Neural cell (in vitro differentiated cells): ENCODE data around the gene NLN. TPM values are rescaled to one million over a fixed set of nuclear protein-coding genes. Genes with fewer than 3 reads are reported as not detected.

Source experiments
- H2AFZ ChIP-seq: fragments of 200-600, 300-800 bp; sonication (generic), shearing (Covaris generic); 2 replicates; pipeline ENCODE4 v1.6.0; 2014; ENCODE audit warnings: low read depth, mild to moderate bottlenecking, antibody characterized with exemption, low read length, moderate library complexity
- H3F3A ChIP-seq: fragments of 200-600 bp; shearing (Covaris generic); 2 replicates; pipeline ENCODE4 v1.6.1; 2016; ENCODE audit warnings: mild to moderate bottlenecking, moderate library complexity, mixed read lengths, antibody characterized with exemption, low read length; ENCODE audit not compliant: insufficient read depth, poor library complexity, severe bottlenecking
- H3K27ac ChIP-seq: fragments of 200-600, 300-800 bp; sonication (generic), shearing (Covaris generic); 2 replicates; pipeline ENCODE4 v1.5.1; 2014; ENCODE audit warnings: mild to moderate bottlenecking, low read length, moderate library complexity
- H3K27me3 ChIP-seq: fragments of 300-800, 200-600 bp; sonication (generic), shearing (Covaris generic); 2 replicates; pipeline ENCODE4 v1.6.0; 2014; ENCODE audit warnings: mild to moderate bottlenecking, low read depth, low read length, moderate library complexity; ENCODE audit not compliant: insufficient read depth
- H3K36me3 ChIP-seq: fragments of 300-800, 200-600 bp; sonication (generic), shearing (Covaris generic); 2 replicates; pipeline ENCODE4 v1.5.1; 2014; ENCODE audit warnings: mild to moderate bottlenecking, antibody characterized with exemption, low read length, moderate library complexity; ENCODE audit not compliant: insufficient read depth
- H3K4me2 ChIP-seq: fragments of 300-800, 200-600 bp; sonication (generic), shearing (Covaris generic); 2 replicates; pipeline ENCODE4 v1.6.0; 2014; ENCODE audit warnings: mild to moderate bottlenecking, low read length
- H3K4me3 ChIP-seq: fragments of 300-800, 200-600 bp; sonication (generic), shearing (Covaris generic); 2 replicates; pipeline ENCODE4 v1.5.1; 2014; ENCODE audit warnings: mild to moderate bottlenecking, low read length, moderate library complexity
- H3K79me2 ChIP-seq: fragments of 200-600 bp; shearing (Covaris generic); replicated peaks from 2 replicates; pipeline ENCODE4 v1.6.0; 2014; ENCODE audit warnings: mild to moderate bottlenecking, low read length, moderate library complexity; ENCODE audit not compliant: insufficient read depth
- H3K9ac ChIP-seq: fragments of 300-800, 200-600 bp; sonication (generic), shearing (Covaris generic); 2 replicates; pipeline ENCODE4 v1.6.1; 2016; ENCODE audit warnings: mild to moderate bottlenecking, low read length, mixed read lengths
- H3K9me2 ChIP-seq: fragments of 200-600 bp; shearing (Covaris generic); 2 replicates; pipeline ENCODE4 v1.6.1; 2016; ENCODE audit warnings: mild to moderate bottlenecking, low read length, mixed read lengths; ENCODE audit not compliant: insufficient read depth
- H3K9me3 ChIP-seq: fragments of 200-600, 300-800 bp; sonication (generic), shearing (Covaris generic); 2 replicates; pipeline ENCODE4 v1.6.1; 2016; ENCODE audit warnings: mild to moderate bottlenecking, mixed run types, low read length, moderate library complexity, mixed read lengths
- H4K20me1 ChIP-seq: fragments of 200-600 bp; shearing (Covaris generic); 2 replicates; pipeline ENCODE4 v1.6.1; 2016; ENCODE audit warnings: mild to moderate bottlenecking, mixed run types; ENCODE audit not compliant: insufficient read depth
- EP300 ChIP-seq: fragments of 450-650 bp; conservative IDR thresholded peaks from 2 replicates; pipeline ENCODE4 v1.6.1; 2014; ENCODE audit warnings: antibody characterized with exemption, mild to moderate bottlenecking, moderate library complexity; ENCODE audit not compliant: poor library complexity, severe bottlenecking
- EZH2 ChIP-seq: fragments of 200-600, 300-800 bp; shearing (Covaris generic), sonication (generic); IDR thresholded peaks from 2 replicates; pipeline ENCODE4 v1.6.1; 2014; ENCODE audit warnings: antibody characterized with exemption, low read length, borderline replicate concordance, mild to moderate bottlenecking; ENCODE audit not compliant: insufficient read depth, poor library complexity, severe bottlenecking
- MXI1 ChIP-seq: fragments of 450-650 bp; conservative IDR thresholded peaks from 2 replicates; pipeline ENCODE4 v1.6.1; 2014; ENCODE audit warnings: antibody characterized with exemption, mild to moderate bottlenecking; ENCODE audit not compliant: poor library complexity, severe bottlenecking
- POLR2AphosphoS5 ChIP-seq: IDR thresholded peaks from 2 replicates; pipeline ENCODE4 v1.6.1; 2012
- RAD21 ChIP-seq: fragments of 450-650 bp; conservative IDR thresholded peaks from 2 replicates; pipeline ENCODE4 v1.6.1; 2014; ENCODE audit warnings: antibody characterized with exemption, mild to moderate bottlenecking, moderate library complexity
- SMC3 ChIP-seq: fragments of 450-650 bp; conservative IDR thresholded peaks from 2 replicates; pipeline ENCODE4 v1.6.1; 2014; ENCODE audit warnings: antibody characterized with exemption, mild to moderate bottlenecking, moderate library complexity; ENCODE audit not compliant: poor library complexity
- TAF1 ChIP-seq: IDR thresholded peaks from 2 replicates; pipeline ENCODE4 v1.6.1; 2012; ENCODE audit warnings: low read depth
- polyA plus RNA-seq: library from polyadenylated mRNA; depleted of rRNA; stranded (reverse); fragments of >200 nt; gene quantifications from 2 replicates; pipeline ENCODE4 v1.2.3, GENCODE V29; 2014
- TF ChIP-seq, protein P1 (sequence below): fragments of 450-650 bp; IDR thresholded peaks from 2 replicates; pipeline ENCODE4 v1.5.1; 2014; ENCODE audit warnings: antibody characterized with exemption, mild to moderate bottlenecking, moderate library complexity; ENCODE audit not compliant: poor library complexity, severe bottlenecking
- TF ChIP-seq, protein P2 (sequence below): IDR thresholded peaks from 2 replicates; pipeline ENCODE4 v1.6.1; 2012; ENCODE audit warnings: borderline replicate concordance

Gene NLN
- polyA plus RNA-seq, 1 donor from 2014 or later = 18.7 TPM

DNA sequence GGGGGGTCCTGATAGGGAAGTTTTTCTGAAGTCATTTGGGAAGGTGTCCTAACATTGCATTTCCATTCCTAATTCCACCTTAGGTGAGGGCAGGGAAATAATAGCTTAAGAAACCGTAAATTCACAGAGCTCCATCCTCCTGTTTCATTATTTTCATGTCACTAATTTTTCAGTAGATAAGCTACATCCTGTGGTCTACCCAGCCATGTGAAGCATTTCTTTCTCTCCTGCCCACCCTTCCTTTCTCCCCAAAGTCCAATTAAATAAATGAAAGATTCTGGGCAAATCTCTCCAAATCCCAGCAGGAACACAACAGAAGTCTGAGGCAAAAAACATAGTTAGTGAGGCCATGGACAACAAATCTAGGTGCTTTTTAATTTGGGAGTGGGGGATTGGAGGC lies 109.3 kb downstream of the NLN start:
- no peak overlapping the region for H3K27ac ChIP-seq
- no peak overlapping the region for H3K4me2 ChIP-seq
- H3F3A ChIP-seq = no peaks in the 10 kb centered on the region
- H2AFZ ChIP-seq = no peak overlapping the region
- H4K20me1 ChIP-seq = no peaks in the 10 kb centered on the region
- no peak overlapping the region for H3K9ac ChIP-seq
- no peaks in the 10 kb centered on the region for H3K27me3 ChIP-seq
- no peak for TF ChIP-seq MXI1
- no peak for TF ChIP-seq SMC3
- TF ChIP-seq, protein P1, sequence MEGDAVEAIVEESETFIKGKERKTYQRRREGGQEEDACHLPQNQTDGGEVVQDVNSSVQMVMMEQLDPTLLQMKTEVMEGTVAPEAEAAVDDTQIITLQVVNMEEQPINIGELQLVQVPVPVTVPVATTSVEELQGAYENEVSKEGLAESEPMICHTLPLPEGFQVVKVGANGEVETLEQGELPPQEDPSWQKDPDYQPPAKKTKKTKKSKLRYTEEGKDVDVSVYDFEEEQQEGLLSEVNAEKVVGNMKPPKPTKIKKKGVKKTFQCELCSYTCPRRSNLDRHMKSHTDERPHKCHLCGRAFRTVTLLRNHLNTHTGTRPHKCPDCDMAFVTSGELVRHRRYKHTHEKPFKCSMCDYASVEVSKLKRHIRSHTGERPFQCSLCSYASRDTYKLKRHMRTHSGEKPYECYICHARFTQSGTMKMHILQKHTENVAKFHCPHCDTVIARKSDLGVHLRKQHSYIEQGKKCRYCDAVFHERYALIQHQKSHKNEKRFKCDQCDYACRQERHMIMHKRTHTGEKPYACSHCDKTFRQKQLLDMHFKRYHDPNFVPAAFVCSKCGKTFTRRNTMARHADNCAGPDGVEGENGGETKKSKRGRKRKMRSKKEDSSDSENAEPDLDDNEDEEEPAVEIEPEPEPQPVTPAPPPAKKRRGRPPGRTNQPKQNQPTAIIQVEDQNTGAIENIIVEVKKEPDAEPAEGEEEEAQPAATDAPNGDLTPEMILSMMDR = no peak
- no peak for TF ChIP-seq POLR2AphosphoS5
- H3K9me3 ChIP-seq = no peaks in the 10 kb centered on the region
- H3K9me2 ChIP-seq = no peaks in the 10 kb centered on the region
- H3K4me3 ChIP-seq = no peak overlapping the region
- H3K79me2 ChIP-seq = no peaks in the 10 kb centered on the region
- H3K36me3 ChIP-seq = no peaks in the 10 kb centered on the region

DNA sequence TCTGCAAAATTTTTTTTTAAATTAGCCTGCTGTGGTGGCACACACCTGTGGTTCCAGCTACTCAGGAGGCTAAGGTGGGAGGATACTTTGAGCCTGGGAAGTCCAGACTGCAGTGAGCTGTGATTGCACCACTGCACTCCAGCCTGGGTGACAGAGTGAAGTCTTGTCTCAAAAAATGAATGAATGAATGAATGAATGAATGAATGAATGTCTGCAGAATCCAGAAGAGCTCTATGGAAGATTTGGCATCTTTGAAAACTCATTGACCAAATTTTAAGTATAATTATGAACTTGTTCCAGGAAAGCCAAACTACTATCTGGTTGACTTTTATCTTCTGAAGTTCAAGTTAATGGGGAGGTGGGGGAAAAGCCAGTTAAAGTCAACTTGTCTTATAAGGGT lies 110.1 kb downstream of the NLN start:
- H2AFZ ChIP-seq = no peak overlapping the region

DNA sequence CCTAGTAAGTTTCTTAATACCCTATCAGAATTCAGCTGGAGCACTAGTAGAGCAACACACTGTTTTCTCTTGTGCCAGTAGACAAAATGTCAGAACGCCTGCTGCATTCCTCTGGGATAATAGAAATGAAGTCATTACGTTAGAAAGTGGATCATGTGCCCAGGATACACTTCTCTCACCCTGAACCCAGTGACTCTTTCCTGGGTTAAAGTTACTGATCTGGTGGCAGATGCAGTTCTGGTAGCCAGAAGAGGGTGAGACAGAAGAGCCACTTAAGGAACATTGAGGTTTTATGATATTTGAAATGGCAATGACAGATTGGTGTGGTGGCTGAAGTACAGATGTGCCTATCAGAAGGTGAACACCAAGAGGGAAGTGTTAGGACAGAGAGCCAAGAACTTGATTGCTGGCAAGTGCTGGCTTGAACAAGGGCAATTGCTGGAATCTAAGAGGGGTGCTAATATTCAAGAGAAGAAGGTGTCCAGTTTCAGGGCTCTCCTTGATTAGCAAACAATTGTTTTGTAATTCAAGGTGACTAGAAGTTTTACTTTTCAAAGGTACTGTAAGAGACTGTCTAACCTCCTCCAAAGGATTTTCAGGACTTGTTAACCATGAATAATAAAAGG lies 110.7 kb downstream of the NLN start:
- Histone ChIP-seq H3K36me3 (no peaks in the 10 kb centered on the region), H3K4me2 (no peak overlapping the region), H3K9me2 (no peaks in the 10 kb centered on the region), H3F3A (no peaks in the 10 kb centered on the region), H3K27ac (no peak overlapping the region), H2AFZ (no peak overlapping the region), H3K4me3 (no peak overlapping the region), H4K20me1 (no peaks in the 10 kb centered on the region), H3K9me3 (no peaks in the 10 kb centered on the region), H3K9ac (no peak overlapping the region), H3K79me2 (no peaks in the 10 kb centered on the region), H3K27me3 (no peaks in the 10 kb centered on the region)
- TF ChIP-seq, protein P1 = no peak
- no peak for TF ChIP-seq EZH2
- no peak for TF ChIP-seq RAD21
- no peak for TF ChIP-seq POLR2AphosphoS5
- TF ChIP-seq, protein P2, sequence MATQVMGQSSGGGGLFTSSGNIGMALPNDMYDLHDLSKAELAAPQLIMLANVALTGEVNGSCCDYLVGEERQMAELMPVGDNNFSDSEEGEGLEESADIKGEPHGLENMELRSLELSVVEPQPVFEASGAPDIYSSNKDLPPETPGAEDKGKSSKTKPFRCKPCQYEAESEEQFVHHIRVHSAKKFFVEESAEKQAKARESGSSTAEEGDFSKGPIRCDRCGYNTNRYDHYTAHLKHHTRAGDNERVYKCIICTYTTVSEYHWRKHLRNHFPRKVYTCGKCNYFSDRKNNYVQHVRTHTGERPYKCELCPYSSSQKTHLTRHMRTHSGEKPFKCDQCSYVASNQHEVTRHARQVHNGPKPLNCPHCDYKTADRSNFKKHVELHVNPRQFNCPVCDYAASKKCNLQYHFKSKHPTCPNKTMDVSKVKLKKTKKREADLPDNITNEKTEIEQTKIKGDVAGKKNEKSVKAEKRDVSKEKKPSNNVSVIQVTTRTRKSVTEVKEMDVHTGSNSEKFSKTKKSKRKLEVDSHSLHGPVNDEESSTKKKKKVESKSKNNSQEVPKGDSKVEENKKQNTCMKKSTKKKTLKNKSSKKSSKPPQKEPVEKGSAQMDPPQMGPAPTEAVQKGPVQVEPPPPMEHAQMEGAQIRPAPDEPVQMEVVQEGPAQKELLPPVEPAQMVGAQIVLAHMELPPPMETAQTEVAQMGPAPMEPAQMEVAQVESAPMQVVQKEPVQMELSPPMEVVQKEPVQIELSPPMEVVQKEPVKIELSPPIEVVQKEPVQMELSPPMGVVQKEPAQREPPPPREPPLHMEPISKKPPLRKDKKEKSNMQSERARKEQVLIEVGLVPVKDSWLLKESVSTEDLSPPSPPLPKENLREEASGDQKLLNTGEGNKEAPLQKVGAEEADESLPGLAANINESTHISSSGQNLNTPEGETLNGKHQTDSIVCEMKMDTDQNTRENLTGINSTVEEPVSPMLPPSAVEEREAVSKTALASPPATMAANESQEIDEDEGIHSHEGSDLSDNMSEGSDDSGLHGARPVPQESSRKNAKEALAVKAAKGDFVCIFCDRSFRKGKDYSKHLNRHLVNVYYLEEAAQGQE = no peak
- TF ChIP-seq TAF1 = no peak
- no peak for TF ChIP-seq SMC3
- TF ChIP-seq MXI1 = no peak
- TF ChIP-seq EP300 = no peak

More for the DNA sequence above, 110.1 kb downstream of the NLN start:
- H3K9me3 ChIP-seq = no peaks in the 10 kb centered on the region
- no peak overlapping the region for H3K4me2 ChIP-seq
- TF ChIP-seq SMC3 (no peak), EP300 (no peak), TAF1 (no peak)
- H3K27me3 ChIP-seq = no peaks in the 10 kb centered on the region
- no peaks in the 10 kb centered on the region for H3K9me2 ChIP-seq
- no peak overlapping the region for H3K27ac ChIP-seq
- no peaks in the 10 kb centered on the region for H4K20me1 ChIP-seq
- no peak overlapping the region for H3K9ac ChIP-seq
- H3K4me3 ChIP-seq = no peak overlapping the region
- no peaks in the 10 kb centered on the region for H3K79me2 ChIP-seq
- no peaks in the 10 kb centered on the region for H3F3A ChIP-seq
- no peaks in the 10 kb centered on the region for H3K36me3 ChIP-seq
